ENCODE results near the gene PRND. TPM values are rescaled to one million over a fixed set of nuclear protein-coding genes. Genes with fewer than 3 reads are reported as not detected.
"Not testable (repeated sequence)": the region's sequence is repeated elsewhere in the genome, so short reads cannot be mapped to it uniquely, and the experiment has no call there.

PRND gene
- total RNA-seq, 2 experiments from 2014 or later = not detected

DNA sequence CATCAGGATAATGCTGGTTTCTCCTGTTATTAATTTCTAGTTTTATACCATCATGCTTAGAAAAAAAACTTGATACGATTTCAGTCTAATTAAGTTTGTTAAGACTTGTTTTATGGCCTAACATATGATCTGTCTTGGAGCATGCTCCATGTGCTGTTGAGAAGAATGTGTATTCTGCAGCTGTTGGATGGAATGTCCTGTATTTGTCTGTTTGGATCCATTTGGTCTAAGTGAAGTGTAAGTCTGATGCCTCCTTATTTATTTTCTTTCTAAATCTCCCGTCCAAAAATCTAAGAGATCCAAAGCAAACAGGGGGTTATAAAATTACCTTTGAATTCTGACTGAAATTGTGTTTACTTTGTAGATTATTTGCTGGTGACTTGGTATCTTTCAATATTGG is 30.0 kb upstream of the PRND start:
- peaks cover 62% of the 10 kb centered on the region for H3K4me1 Mint-ChIP-seq
- peaks cover 59% of the 10 kb centered on the region for H3K36me3 Mint-ChIP-seq (ENCODE audit: low read depth)
- POLR2A ChIA-PET = no interaction called here
- no peaks in the 10 kb centered on the region for H3K27me3 Mint-ChIP-seq
- DNase-seq = no peak
- no peak overlapping the region for H3K27ac Mint-ChIP-seq
- no peak overlapping the region for H3K4me3 Mint-ChIP-seq
- CTCF ChIA-PET = interaction anchor here (1.4 to 2.1 kb wide), 2 partner anchors 8 to 10 kb away, joined by 4 to 6 read pairs; no protein-coding TSS in a partner anchor
- no peaks in the 10 kb centered on the region for H3K9me3 Mint-ChIP-seq

- ChIA-PET CTCF (interaction anchor here (0.6 to 0.7 kb wide), 2 partner anchors 47 to 232 kb away, joined by 3 read pairs; no protein-coding TSS in a partner anchor), POLR2A (no interaction called here)
- H3K9me3 Mint-ChIP-seq = no peaks in the 10 kb centered on the region
- H3K27me3 Mint-ChIP-seq = no peaks in the 10 kb centered on the region
- H3K4me1 Mint-ChIP-seq = peaks cover 50% of the 10 kb centered on the region
- H3K27ac Mint-ChIP-seq = no peak overlapping the region
- DNase-seq = no peak
- H3K4me3 Mint-ChIP-seq = no peak overlapping the region
- peaks cover 50% of the 10 kb centered on the region for H3K36me3 Mint-ChIP-seq (ENCODE audit: low read depth)
Observed at GRCh38 chr20:4694076-4694475, 27.6 kb upstream of the PRND start.

DNA sequence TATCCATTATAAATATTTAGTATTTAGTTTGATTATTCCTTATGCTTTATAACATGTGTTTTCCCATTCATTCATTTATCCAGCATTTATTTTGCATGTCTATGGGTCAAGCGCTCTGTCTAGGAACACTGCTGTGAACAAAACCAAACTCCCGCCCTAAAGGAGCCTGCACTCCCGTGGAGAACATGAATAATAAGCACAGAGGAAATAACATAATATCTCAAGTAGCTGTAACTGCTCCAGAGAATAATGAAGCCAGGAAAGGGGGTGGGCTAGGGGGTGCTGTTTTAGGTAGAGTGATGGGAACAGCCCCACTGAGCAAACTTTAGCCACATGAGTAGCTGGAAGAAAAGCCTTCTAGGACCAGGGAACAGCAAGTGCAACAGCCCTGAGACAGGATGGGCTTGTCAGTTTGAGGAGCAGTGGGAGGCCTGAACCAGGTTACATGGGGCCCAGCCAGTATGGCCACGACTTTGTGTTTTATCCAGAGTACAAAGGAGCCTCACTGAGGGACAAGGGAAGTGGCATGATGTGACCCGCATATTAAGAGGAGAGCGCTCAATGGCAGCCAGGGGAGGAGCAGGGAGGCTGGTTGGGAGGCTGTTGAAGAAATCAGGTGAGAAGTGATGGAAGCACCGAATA is 24.4 kb upstream of the PRND start:
- Mint-ChIP-seq H3K27ac (no peak overlapping the region), H3K9me3 (no peaks in the 10 kb centered on the region), H3K4me3 (no peak overlapping the region), H3K36me3 (ENCODE audit: low read depth) (peaks cover 30% of the 10 kb centered on the region), H3K4me1 (peaks cover 21% of the 10 kb centered on the region), H3K27me3 (no peaks in the 10 kb centered on the region)
- DNase-seq = no peak
- POLR2A ChIA-PET = no interaction called here
- CTCF ChIA-PET = interaction anchor here (0.6 to 1.4 kb wide), 5 partner anchors 12 to 911 kb away, joined by 3 to 4 read pairs (median 4); no protein-coding TSS in a partner anchor

DNA sequence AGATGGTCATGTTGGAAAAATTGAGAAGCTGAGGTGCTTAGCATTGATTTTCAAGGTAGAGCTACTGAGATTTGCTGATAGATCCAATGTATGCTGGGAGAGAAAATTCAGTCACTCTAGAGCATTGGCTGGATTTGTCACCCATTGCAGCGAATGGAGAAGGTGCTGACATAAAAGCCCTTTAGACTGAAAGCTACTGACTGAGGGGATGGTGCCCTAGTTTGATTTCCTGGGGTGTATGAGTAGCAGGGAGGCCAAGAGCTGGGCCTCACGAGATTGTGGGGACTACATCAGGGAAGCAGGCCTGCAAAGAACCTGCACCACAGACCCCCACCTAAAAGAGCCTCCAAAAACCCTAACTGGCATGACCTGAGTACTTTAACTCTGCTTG is 23.9 kb upstream of the PRND start:
- no peaks in the 10 kb centered on the region for H3K27me3 Mint-ChIP-seq
- H3K27ac Mint-ChIP-seq = no peak overlapping the region
- H3K4me3 Mint-ChIP-seq = no peak overlapping the region
- H3K4me1 Mint-ChIP-seq = peaks cover 19% of the 10 kb centered on the region
- no peak for DNase-seq
- ChIA-PET CTCF (interaction anchor here (0.6 to 1.4 kb wide), 5 partner anchors 11 to 911 kb away, joined by 3 to 4 read pairs (median 4); no protein-coding TSS in a partner anchor), POLR2A (no interaction called here)
- H3K36me3 Mint-ChIP-seq (ENCODE audit: low read depth) = peaks cover 25% of the 10 kb centered on the region
- H3K9me3 Mint-ChIP-seq = no peaks in the 10 kb centered on the region

GRCh38 chr20:4699216-4699615 is 22.5 kb upstream of the PRND start:
- Mint-ChIP-seq H3K27ac (no peak overlapping the region), H3K27me3 (no peaks in the 10 kb centered on the region), H3K36me3 (ENCODE audit: low read depth) (peaks cover 14% of the 10 kb centered on the region), H3K9me3 (no peaks in the 10 kb centered on the region), H3K4me1 (peaks cover 16% of the 10 kb centered on the region), H3K4me3 (no peak overlapping the region)
- ChIA-PET POLR2A (no interaction called here), CTCF (no interaction called here)
- DNase-seq = no peak

DNA sequence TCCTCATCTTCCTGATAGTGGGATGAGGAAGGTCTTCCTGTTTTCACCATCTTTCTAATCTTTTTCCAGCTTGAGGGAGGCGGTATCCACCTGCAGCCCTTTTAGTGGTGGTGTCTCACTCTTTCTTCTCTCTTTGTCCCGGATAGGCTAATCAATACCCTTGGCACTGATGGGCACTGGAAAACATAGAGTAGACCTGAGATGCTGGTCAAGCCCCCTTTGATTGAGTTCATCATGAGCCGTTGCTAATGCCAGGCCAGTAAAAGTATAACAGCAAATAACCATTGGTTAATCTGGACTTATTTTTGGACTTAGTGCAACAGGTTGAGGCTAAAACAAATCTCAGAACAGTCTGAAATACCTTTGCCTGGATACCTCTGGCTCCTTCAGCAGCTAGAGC is 21.8 kb upstream of the PRND start:
- Mint-ChIP-seq H3K27me3 (no peaks in the 10 kb centered on the region), H3K4me3 (no peak overlapping the region), H3K4me1 (peaks cover 16% of the 10 kb centered on the region), H3K36me3 (ENCODE audit: low read depth) (peaks cover 13% of the 10 kb centered on the region), H3K9me3 (no peaks in the 10 kb centered on the region), H3K27ac (no peak overlapping the region)
- ChIA-PET CTCF (no interaction called here), POLR2A (no interaction called here)
- no peak for DNase-seq

DNA sequence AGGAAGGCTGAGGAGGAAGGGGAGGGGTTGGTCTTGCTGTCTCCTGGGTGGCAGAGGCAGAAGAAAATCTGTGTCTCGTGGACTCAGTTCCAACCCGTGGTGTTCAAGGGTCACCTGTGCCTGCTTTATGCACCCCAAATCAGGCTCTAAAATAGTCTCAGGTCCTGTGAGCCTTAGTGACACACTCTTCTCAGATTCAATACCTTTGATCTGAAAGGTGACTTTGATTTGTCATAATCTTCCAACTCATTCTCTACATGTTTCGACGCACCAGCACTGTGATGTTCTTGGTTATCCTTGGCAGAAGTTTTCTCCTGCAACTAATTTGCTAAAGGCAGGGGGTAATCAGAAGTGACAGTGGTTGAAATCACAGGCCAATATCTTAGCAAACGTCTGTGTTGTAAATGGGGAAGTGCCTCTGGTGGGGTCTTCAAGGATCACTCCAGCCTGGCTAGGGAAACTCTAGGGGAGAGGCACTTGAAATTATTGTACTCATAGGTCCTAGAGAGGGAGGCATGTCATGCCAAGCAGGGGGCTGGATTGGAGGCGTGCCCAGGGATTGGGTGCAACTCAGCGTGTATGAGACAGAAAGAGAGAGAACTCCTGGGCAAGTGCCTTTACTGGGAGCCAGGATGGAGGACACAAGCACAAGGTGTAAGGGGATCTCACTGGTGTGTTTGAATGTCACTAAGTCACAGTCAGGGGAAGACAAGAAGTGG is 19.0 kb upstream of the PRND start:
- peaks cover under 1% of the 10 kb centered on the region for H3K4me1 Mint-ChIP-seq
- ChIA-PET POLR2A (no interaction called here), CTCF (no interaction called here)
- peaks cover 3% of the 10 kb centered on the region for H3K36me3 Mint-ChIP-seq (ENCODE audit: low read depth)
- DNase-seq = no peak
- no peaks in the 10 kb centered on the region for H3K9me3 Mint-ChIP-seq
- H3K27me3 Mint-ChIP-seq = no peaks in the 10 kb centered on the region
- no peak overlapping the region for H3K4me3 Mint-ChIP-seq
- no peak overlapping the region for H3K27ac Mint-ChIP-seq

DNA sequence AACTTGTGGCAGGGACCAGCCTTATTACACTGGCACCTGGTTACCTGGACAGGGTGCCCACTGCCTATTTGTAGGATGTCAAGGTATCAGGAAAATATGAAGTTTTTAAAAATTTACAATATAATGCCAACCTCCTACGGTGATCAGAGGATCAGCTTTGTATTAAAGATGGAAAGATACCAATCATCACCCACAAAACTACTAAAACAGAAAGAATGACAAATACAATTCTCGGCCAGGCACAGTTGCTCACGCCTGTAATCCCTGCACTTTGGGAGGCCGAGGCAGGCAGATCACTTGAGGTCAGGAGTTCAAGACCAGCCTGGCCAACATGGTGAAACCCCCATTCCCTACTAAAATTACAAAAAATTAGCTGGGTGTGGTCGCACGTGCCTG is 18.4 kb upstream of the PRND start:
- CTCF ChIA-PET = interaction anchor here (1.0 kb wide), 1 partner anchor 17 kb away, joined by 3 read pairs; no protein-coding TSS in a partner anchor
- H3K36me3 Mint-ChIP-seq (ENCODE audit: low read depth) = peaks cover 3% of the 10 kb centered on the region
- no peak for DNase-seq
- POLR2A ChIA-PET = no interaction called here
- H3K27me3 Mint-ChIP-seq = no peaks in the 10 kb centered on the region
- no peaks in the 10 kb centered on the region for H3K9me3 Mint-ChIP-seq
- no peak overlapping the region for H3K4me3 Mint-ChIP-seq
- H3K27ac Mint-ChIP-seq = no peak overlapping the region
- H3K4me1 Mint-ChIP-seq = no peaks in the 10 kb centered on the region

GRCh38 chr20:4706941-4707340 is 14.8 kb upstream of the PRND start:
- H3K27me3 Mint-ChIP-seq; POLR2A ChIA-PET; H3K27ac Mint-ChIP-seq; H3K9me3 Mint-ChIP-seq; DNase-seq; H3K4me3 Mint-ChIP-seq; CTCF ChIA-PET; H3K36me3 Mint-ChIP-seq (ENCODE audit: low read depth); H3K4me1 Mint-ChIP-seq: not testable (repeated sequence)

GRCh38 chr20:4708036-4708435 is 13.7 kb upstream of the PRND start:
- no peaks in the 10 kb centered on the region for H3K36me3 Mint-ChIP-seq (ENCODE audit: low read depth)
- DNase-seq = no peak
- no peak overlapping the region for H3K27ac Mint-ChIP-seq
- H3K27me3 Mint-ChIP-seq = no peaks in the 10 kb centered on the region
- ChIA-PET POLR2A (no interaction called here), CTCF (no interaction called here)
- H3K4me1 Mint-ChIP-seq = peaks cover 7% of the 10 kb centered on the region
- H3K9me3 Mint-ChIP-seq = no peaks in the 10 kb centered on the region
- no peak overlapping the region for H3K4me3 Mint-ChIP-seq

DNA sequence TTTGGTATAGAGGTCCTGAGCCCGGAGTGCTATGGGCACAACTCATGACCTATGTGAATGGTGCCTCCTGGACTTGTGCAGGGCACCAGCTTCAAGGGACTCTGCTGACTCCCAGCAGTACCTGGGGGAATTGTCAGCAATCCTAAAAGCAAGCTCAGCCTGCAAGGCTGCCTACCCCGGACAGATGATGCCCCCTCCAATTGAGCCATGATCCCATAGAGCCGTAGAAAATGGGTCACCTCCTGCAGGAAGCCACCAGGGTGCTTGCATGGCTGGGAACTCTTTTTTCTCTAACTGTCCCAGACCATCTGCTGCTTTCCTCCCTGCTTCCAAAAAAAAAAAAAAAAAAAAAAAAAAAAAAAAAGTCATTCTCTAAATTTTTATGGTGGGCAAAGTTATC is 12.9 kb upstream of the PRND start:
- Mint-ChIP-seq H3K27ac (no peak overlapping the region), H3K36me3 (ENCODE audit: low read depth) (no peaks in the 10 kb centered on the region), H3K4me1 (peaks cover 7% of the 10 kb centered on the region), H3K27me3 (no peaks in the 10 kb centered on the region), H3K9me3 (no peaks in the 10 kb centered on the region), H3K4me3 (no peak overlapping the region)
- ChIA-PET POLR2A (no interaction called here), CTCF (interaction anchor here (0.7 to 1.2 kb wide), 2 partner anchors 11 to 128 kb away, joined by 3 read pairs; no protein-coding TSS in a partner anchor)
- no peak for DNase-seq

GRCh38 chr20:4709261-4710105 is 12.2 kb upstream of the PRND start:
- Mint-ChIP-seq H3K4me3 (no peak overlapping the region), H3K4me1 (peaks cover 7% of the 10 kb centered on the region), H3K27me3 (no peaks in the 10 kb centered on the region), H3K36me3 (ENCODE audit: low read depth) (no peaks in the 10 kb centered on the region), H3K27ac (no peak overlapping the region), H3K9me3 (no peaks in the 10 kb centered on the region)
- ChIA-PET CTCF (interaction anchor here (0.7 to 1.2 kb wide), 2 partner anchors 11 to 127 kb away, joined by 3 read pairs; no protein-coding TSS in a partner anchor), POLR2A (interaction anchor here (0.6 kb wide), 1 partner anchor 8 kb away, joined by 6 read pairs; no protein-coding TSS in a partner anchor)
- DNase-seq = no peak

DNA sequence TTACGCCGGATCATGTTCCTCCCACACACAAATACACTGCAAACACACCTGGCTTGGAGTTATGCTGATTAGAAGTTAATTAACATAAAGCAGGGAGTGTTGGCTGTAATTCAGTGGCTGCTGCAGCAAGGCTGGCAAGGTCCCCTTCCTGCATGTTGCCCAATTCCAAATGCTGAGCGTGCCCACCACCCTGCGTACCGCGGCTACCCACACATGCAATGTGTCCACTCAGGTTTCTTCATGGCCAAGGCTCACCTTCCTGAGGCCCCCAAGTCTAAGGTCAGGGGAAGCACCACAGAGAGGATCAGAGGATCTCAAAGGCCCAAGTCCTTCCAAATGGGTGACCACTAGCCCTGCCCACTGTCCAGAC is 11.6 kb upstream of the PRND start:
- POLR2A ChIA-PET = no interaction called here
- Mint-ChIP-seq H3K27me3 (no peaks in the 10 kb centered on the region), H3K27ac (no peak overlapping the region), H3K4me1 (peaks cover 7% of the 10 kb centered on the region), H3K36me3 (ENCODE audit: low read depth) (no peaks in the 10 kb centered on the region), H3K9me3 (no peaks in the 10 kb centered on the region), H3K4me3 (no peak overlapping the region)
- no peak for DNase-seq
- CTCF ChIA-PET = interaction anchor here (0.7 kb wide), 2 partner anchors 112 to 246 kb away, joined by 3 to 8 read pairs; no protein-coding TSS in a partner anchor
